GM23338 (cell line): ENCODE results near the gene NEU4.

Experiments
- CREB1 ChIP-seq: fragments of 250-450 bp; sonication (Bioruptor Pico); IDR thresholded peaks from 2 replicates; pipeline ENCODE4 v1.5.0; 2020; ENCODE audit warnings: low read depth, mild to moderate bottlenecking, moderate library complexity
- CTCF ChIP-seq, 2 experiments: fragments of 200-600 bp in 1 of 2; sonication (generic) in 1 of 2; conservative IDR thresholded peaks; 2 replicates each; pipeline versions ENCODE4 v1.5.1 to v1.6.1; 2016 to 2017; ENCODE audit warnings: antibody characterized with exemption in 2 of 2, low read depth in 2 of 2, mild to moderate bottlenecking in 2 of 2, moderate library complexity in 1 of 2
- EZH2 ChIP-seq: fragments of 200-600 bp; sonication (generic); IDR thresholded peaks from one replicate; pipeline ENCODE4 v1.8.0; 2017; ENCODE audit warnings: antibody characterized with exemption, mild to moderate bottlenecking, low read depth; ENCODE audit not compliant: unreplicated experiment
- EZH2phosphoT487 ChIP-seq: fragments of 200-600 bp; sonication (generic); IDR thresholded peaks from one replicate; pipeline ENCODE4 v1.8.1; 2018; ENCODE audit warnings: antibody characterized with exemption; ENCODE audit not compliant: unreplicated experiment
- JUNB ChIP-seq: IDR thresholded peaks from one replicate; pipeline ENCODE4 v1.6.1; 2016; ENCODE audit warnings: antibody characterized with exemption; ENCODE audit not compliant: unreplicated experiment
- NANOG ChIP-seq: IDR thresholded peaks from 2 replicates; pipeline ENCODE4 v1.6.1; 2016; ENCODE audit warnings: antibody characterized with exemption, borderline replicate concordance
- POLR2AphosphoS5 ChIP-seq: IDR thresholded peaks from 2 replicates; pipeline ENCODE4 v1.6.1; 2016; ENCODE audit warnings: antibody characterized with exemption, low read depth
- REST ChIP-seq: IDR thresholded peaks from one replicate; pipeline ENCODE4 v1.6.1; 2018; ENCODE audit warnings: antibody characterized with exemption; ENCODE audit not compliant: unreplicated experiment
- TF ChIP-seq, protein P1 (sequence below): IDR thresholded peaks from 2 replicates; pipeline ENCODE4 v1.6.1; 2016; ENCODE audit warnings: antibody characterized with exemption

DNA sequence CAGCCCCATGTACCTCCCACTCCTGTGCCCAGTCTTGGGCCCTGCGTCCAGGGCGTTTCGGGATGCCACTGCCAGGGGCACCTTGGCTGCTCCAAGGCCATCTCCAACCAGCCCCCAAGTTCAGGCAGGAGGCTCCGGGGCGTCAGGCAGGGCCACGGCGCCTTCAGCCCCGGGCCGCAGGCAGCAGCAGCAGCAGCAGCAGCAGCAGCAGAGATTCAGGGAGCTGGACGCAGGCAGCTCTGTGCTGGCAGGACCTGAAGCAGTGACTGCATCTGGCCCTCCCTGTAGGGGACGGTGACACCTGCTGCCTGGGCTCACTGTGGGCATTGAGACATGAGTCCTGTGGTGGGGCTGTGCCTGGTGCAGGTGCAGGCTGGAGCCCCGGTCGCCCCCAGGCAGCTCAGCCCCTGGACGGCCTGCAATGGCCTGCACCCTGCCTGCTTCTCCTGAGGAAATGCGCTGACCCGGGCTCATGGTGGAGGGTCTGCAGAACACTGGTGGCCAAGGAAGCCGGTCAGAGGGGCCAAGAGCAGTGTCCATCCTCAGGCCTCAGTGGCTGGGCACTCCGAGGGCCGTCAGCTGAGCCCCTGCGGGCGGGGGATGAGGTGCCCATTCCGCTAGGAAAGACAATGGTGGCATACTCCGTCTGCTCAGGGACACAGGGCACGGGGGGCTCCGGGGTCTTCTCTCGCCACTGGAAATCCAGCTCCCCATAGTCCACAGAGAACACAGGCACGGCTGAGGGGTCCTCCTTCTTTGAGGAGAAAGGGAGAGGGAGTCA lies 41.7 kb downstream of the NEU4 start:
- no peak for TF ChIP-seq POLR2AphosphoS5
- no peak for TF ChIP-seq CTCF (conservative IDR thresholded peaks at IDR 0.05; ENCODE audit: low read depth in 2 of 2)
- no peak for TF ChIP-seq REST
- no peak for TF ChIP-seq EZH2
- TF ChIP-seq NANOG = no peak
- TF ChIP-seq, protein P1, sequence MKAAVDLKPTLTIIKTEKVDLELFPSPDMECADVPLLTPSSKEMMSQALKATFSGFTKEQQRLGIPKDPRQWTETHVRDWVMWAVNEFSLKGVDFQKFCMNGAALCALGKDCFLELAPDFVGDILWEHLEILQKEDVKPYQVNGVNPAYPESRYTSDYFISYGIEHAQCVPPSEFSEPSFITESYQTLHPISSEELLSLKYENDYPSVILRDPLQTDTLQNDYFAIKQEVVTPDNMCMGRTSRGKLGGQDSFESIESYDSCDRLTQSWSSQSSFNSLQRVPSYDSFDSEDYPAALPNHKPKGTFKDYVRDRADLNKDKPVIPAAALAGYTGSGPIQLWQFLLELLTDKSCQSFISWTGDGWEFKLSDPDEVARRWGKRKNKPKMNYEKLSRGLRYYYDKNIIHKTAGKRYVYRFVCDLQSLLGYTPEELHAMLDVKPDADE = no peak
- no peak for TF ChIP-seq EZH2phosphoT487
- no peak for TF ChIP-seq JUNB
- no peak for TF ChIP-seq CREB1 (CRISPR knock-in tag)
